Breast epithelium (tissue), 4 donors: Measurements from ENCODE around the gene SURF6. TPM values are rescaled to one million over a fixed set of nuclear protein-coding genes. Genes with fewer than 3 reads are reported as not detected.

Experiments used
- DNase-seq, 2 donors: peaks; one replicate each; pipeline ENCODE4 v3.0.0-alpha.2; 2019; ENCODE audit warnings: low spot score in 2 of 2
- H3K27ac ChIP-seq, 2 donors: fragments of 200-600 bp; sonication (generic) in 1 of 2; one replicate each; pipeline ENCODE4 v1.5.1; 2016 to 2019; ENCODE audit warnings: mild to moderate bottlenecking in 1 of 2
- H3K27me3 ChIP-seq, 2 donors: fragments of 200-600 bp; sonication (generic) in 1 of 2; one replicate each; pipeline versions ENCODE4 v1.5.1 to v1.6.0; 2017 to 2019; ENCODE audit warnings: control low read depth in 1 of 2, mild to moderate bottlenecking in 1 of 2
- H3K36me3 ChIP-seq: fragments of 200-600 bp; one replicate; pipeline ENCODE4 v1.5.1; 2019
- H3K4me1 ChIP-seq, 2 donors: fragments of 200-600 bp; sonication (generic); one replicate each; pipeline ENCODE4 v1.5.1; 2016 to 2019; ENCODE audit warnings: control low read depth in 1 of 2
- H3K4me3 ChIP-seq, 3 donors: fragments of 200-600 bp; sonication (generic); 1 replicate in 2 of 3; 2 replicates in 1 of 3; pipeline ENCODE4 v1.5.1; 2016 to 2019; ENCODE audit warnings: mild to moderate bottlenecking in 3 of 3, moderate library complexity in 2 of 3
- H3K9me3 ChIP-seq, 2 donors: fragments of 200-600 bp; sonication (generic) in 1 of 2; one replicate each; pipeline ENCODE4 v1.5.1; 2016 to 2019; ENCODE audit warnings: control low read depth in 1 of 2
- POLR2A ChIP-seq: fragments of 450-650 bp; IDR thresholded peaks from one replicate; pipeline ENCODE4 v1.6.1; 2016; ENCODE audit warnings: antibody characterized with exemption, mild to moderate bottlenecking, moderate library complexity
- POLR2AphosphoS5 ChIP-seq, 3 donors: sonication (generic); formaldehyde crosslinking; IDR thresholded peaks; one replicate each; pipeline ENCODE4 v1.6.1; 2017; ENCODE audit warnings: antibody characterized with exemption in 3 of 3
- intact Hi-C: fragments of 100-400 bp; cut with DNase I; formaldehyde crosslinking; loops from one replicate; pipeline ENCODE4 v1.15.1; 2023; ENCODE audit warnings: low total_unique reads
- total RNA-seq, 3 donors: library from RNA; depleted of rRNA; stranded (reverse); fragments of >200 nt; gene quantifications; one replicate each; pipeline ENCODE4 v1.1.0, GENCODE V29; 2016
- TF ChIP-seq, protein P1 (sequence below), 3 donors: fragments of 450-650 bp; IDR thresholded peaks; one replicate each; pipeline ENCODE4 v1.5.1; 2016 to 2017; ENCODE audit warnings: antibody characterized with exemption in 3 of 3, mild to moderate bottlenecking in 3 of 3, moderate library complexity in 3 of 3

SURF6 gene
- total RNA-seq, 3 donors from 2014 or later, result 12.8 to 29.0 (median 23.3) TPM

GRCh38 chr9:133367221-133367620, 31.2 kb upstream of the SURF6 start:
- Histone ChIP-seq H3K9me3 (no peaks in the 10 kb centered on the region), H3K4me1 (peaks cover 0 to 28% of the 10 kb centered on the region in 2 donors), H3K27ac (no peak overlapping the region), H3K4me3 (no peak overlapping the region), H3K27me3 (no peaks in the 10 kb centered on the region), H3K36me3 (no peaks in the 10 kb centered on the region)
- DNase-seq, result no peak
- intact Hi-C loops, result no loop called here
- TF ChIP-seq POLR2AphosphoS5 (IDR thresholded peaks at IDR 0.05) (no peak), POLR2A (no peak)
- TF ChIP-seq, protein P1, sequence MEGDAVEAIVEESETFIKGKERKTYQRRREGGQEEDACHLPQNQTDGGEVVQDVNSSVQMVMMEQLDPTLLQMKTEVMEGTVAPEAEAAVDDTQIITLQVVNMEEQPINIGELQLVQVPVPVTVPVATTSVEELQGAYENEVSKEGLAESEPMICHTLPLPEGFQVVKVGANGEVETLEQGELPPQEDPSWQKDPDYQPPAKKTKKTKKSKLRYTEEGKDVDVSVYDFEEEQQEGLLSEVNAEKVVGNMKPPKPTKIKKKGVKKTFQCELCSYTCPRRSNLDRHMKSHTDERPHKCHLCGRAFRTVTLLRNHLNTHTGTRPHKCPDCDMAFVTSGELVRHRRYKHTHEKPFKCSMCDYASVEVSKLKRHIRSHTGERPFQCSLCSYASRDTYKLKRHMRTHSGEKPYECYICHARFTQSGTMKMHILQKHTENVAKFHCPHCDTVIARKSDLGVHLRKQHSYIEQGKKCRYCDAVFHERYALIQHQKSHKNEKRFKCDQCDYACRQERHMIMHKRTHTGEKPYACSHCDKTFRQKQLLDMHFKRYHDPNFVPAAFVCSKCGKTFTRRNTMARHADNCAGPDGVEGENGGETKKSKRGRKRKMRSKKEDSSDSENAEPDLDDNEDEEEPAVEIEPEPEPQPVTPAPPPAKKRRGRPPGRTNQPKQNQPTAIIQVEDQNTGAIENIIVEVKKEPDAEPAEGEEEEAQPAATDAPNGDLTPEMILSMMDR (IDR thresholded peaks at IDR 0.05), result no peak

- H3K4me1 ChIP-seq, result peaks cover 0 to 20% of the 10 kb centered on the region in 2 donors
- intact Hi-C loops, result no loop called here
- H3K27me3 ChIP-seq, result no peaks in the 10 kb centered on the region
- H3K36me3 ChIP-seq, result no peaks in the 10 kb centered on the region
- H3K9me3 ChIP-seq, result no peaks in the 10 kb centered on the region
- H3K4me3 ChIP-seq, result no peak overlapping the region
- no peak overlapping the region for H3K27ac ChIP-seq
- TF ChIP-seq POLR2AphosphoS5 (IDR thresholded peaks at IDR 0.05) (no peak), POLR2A (no peak)
- TF ChIP-seq, protein P1 (IDR thresholded peaks at IDR 0.05), result no peak
- no peak for DNase-seq
Observed at GRCh38 chr9:133366435-133366834, 30.4 kb upstream of the SURF6 start.

DNA sequence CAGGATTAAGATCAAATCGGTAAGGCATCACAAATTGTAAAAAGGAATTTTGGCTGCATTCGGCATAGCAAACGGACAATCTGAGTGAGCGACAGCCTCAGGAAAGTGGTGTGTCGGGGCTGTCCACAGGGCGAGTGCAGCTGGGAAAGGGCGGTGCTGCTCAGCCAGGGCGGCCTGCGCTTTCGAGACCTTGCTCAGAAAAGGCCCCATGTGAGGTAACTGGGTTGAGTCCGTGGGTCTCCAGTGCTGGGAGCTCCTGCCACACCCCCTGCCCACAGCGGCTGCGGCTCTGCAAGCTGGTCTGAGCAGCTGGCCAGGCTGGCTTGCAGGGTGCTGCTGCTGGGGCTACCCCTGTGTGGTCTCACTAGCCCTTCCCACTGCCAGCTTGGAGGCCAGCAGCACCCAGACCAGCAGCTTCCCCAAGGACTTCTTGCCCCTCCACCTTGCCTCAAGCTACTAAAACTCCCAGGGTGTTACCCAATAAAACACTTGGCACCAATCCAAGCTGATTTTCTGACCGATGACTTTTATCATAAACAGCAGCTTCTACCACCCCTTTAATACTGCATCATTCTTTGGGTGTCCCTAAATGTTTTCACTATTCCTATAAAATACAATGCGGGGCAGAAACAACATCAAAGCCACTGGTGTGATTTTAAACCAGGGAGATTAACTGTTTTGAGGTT, 26.5 kb upstream of the SURF6 start:
- intact Hi-C loops, result no loop called here
- TF ChIP-seq POLR2AphosphoS5 (IDR thresholded peaks at IDR 0.05) (no peak), POLR2A (no peak)
- TF ChIP-seq, protein P1 (IDR thresholded peaks at IDR 0.05), result no peak
- Histone ChIP-seq H3K36me3 (peaks cover 5% of the 10 kb centered on the region), H3K4me1 (peaks cover 0 to 7% of the 10 kb centered on the region in 2 donors), H3K27ac (peak overlapping the region in 1 of 2 donors; percentile 15), H3K4me3 (no peak overlapping the region), H3K9me3 (no peaks in the 10 kb centered on the region), H3K27me3 (no peaks in the 10 kb centered on the region)
- no peak for DNase-seq

- no peak for TF ChIP-seq POLR2A
- TF ChIP-seq, protein P1 (IDR thresholded peaks at IDR 0.05), result no peak
- no peak for TF ChIP-seq POLR2AphosphoS5 (IDR thresholded peaks at IDR 0.05)
- H3K27ac ChIP-seq, result no peak overlapping the region
- H3K4me3 ChIP-seq, result no peak overlapping the region
- peaks cover 5% of the 10 kb centered on the region for H3K36me3 ChIP-seq
- DNase-seq, result no peak
- intact Hi-C loops, result no loop called here
- H3K9me3 ChIP-seq, result no peaks in the 10 kb centered on the region
- peaks cover 0 to 13% of the 10 kb centered on the region in 2 donors for H3K4me1 ChIP-seq
- no peaks in the 10 kb centered on the region for H3K27me3 ChIP-seq
Observed at GRCh38 chr9:133361507-133362092, 25.6 kb upstream of the SURF6 start.
